Stimulated activated CD8-positive, alpha-beta memory T cell treated with anti-CD3 and anti-CD28 coated beads, Interleukin-12 subunit alpha, Interleukin-12 subunit beta, amount 100 ng/mL, for 24 hours (primary cell): Measurements from ENCODE around the gene CUL3.
"Not testable (repeated sequence)": the region's sequence is repeated elsewhere in the genome, so short reads cannot be mapped to it uniquely, and the experiment has no call there.

Source experiments
- DNase-seq: peaks from one replicate; pipeline ENCODE4 v3.0.0-alpha.2; 2020; ENCODE audit errors: extremely low read depth

CUL3 gene

DNA sequence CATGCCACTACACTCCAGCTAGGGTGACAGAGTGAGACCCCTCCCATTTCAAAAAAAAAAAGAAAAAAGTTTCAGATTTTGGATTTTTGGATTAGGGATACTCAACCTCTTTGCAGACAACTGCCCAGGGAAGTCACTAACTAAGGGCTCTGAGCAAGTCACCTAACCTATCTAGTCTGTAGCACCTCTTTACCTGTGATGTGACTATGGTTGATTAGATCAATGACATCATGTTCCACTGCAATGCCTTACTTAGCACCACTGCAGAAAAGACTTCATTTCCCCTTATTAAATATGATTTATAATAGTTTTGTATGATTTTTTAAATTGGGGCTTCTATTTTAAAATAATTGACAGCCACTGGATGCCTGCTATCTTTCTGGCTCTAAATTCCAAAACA lies 41.2 kb downstream of the CUL3 start:
- no peak for DNase-seq

DNA sequence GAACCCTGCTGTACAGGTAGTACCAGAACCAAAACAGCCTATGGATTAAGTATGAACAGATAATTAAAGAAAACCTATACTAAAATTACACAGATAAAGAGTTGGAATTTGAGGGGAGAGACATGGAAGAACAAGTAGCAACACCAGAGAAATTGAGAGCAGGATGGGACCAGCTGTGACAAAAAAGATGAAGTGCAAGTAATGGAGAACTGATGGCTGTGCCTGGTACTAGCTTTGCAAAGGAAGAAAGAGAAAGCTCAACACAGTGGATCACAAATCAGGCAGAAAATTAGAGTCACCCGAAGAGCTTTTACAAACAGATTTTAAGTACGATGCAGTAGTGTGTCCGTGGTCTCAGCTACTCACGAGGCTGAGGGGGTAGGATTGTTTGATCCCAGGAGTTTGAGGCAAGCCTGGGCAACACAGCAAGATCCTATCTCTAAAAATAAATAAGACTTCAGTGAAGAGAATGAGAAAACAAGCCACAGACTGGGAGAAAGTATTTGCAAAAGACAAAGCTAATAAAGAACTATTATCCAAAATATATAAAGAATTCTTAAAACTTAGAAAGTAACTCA lies 46.5 kb downstream of the CUL3 start:
- DNase-seq, result no peak

DNA sequence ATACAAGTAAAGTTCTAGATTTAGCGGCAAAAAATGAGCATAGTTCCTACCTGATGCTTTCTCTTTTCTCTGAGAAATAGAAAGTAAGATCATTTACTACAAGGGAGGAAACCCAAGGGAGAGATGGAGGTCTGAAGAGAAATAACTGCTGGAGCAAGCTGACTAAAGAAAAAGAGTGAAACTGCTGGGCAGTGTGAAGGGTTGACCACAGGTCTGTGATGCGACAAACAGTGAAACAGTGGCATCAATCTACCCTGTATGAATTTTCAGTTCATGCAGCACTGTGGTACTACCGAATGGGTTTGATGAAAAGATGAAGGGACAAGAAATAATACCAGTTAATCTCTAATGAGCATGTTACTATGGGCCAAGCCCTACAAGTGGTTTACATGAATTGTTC lies 52.2 kb downstream of the CUL3 start:
- DNase-seq, result no peak

DNA sequence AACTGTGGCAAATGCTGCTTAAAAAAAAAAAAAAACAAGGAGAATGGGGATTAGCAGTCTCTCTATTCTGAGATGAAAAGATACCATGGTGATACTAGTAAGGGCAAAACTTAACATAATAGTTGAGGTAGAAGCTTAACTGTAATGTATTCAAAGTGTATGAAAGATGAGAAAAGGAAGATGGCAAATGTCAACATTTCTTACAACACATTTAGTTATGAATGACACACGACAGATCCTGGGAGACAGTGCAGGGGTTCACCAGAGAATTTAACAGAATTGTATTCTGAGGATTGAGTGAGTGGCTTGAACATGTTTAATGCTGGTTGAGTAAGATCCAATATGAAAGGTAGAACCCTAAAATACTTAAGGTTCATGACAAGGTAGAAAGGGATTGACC lies 52.7 kb downstream of the CUL3 start:
- no peak for DNase-seq

DNA sequence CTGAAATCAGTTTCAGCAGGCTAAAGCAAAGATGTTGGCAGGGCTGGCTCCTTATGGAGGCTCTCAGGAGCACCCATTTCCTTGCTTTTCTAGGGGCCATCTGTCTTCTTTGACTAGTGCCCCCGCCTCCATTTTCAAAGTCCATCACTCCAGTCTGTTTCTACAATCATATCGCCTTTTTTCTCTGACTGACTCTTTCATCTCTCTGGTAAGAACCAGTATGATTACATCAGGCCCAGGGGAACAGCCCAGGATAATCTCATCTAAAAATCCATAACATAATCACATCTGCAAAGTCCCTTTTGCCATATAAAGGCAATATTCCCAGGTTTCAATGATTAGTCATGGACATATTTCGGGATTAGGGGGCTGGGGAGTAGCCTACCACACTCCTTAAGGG lies 57.0 kb downstream of the CUL3 start:
- DNase-seq, result no peak

DNA sequence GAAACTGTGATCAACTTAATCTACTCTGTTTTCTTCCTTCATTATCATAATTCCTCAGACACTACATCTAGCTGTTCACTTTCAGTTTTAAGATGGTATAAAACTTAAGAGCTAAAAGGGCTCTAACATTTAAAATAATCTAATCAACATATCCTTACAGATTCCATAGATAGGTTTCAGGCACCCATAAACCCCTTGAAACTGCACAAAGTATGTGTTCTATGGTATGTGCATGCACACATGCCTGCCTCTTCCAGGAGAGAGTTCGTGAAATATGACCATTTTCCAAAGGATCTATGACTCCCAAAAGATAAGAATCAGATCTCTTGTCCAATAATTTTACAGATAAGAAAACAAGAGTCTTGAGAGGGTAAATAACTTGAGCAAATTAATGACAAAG lies 59.4 kb downstream of the CUL3 start:
- no peak for DNase-seq

DNA sequence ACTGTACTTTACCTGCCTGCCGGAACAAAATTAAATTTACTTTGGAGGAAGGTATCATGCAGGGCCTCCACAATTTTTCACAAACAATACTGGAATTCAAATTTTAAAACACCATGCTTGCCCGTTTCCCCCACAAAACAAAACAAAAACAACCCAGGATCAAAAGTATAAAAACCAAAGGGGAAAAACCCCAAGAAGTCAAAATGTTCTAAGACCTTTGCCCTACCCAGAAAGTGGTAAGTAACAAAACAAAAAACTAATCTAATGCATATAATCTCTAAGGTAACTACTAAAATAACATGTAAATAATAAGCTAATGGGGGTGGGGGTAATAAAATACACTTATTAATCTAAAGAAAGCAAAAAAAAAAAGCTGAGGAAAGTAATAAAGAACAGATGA lies 60.5 kb downstream of the CUL3 start:
- DNase-seq, result no peak

DNA sequence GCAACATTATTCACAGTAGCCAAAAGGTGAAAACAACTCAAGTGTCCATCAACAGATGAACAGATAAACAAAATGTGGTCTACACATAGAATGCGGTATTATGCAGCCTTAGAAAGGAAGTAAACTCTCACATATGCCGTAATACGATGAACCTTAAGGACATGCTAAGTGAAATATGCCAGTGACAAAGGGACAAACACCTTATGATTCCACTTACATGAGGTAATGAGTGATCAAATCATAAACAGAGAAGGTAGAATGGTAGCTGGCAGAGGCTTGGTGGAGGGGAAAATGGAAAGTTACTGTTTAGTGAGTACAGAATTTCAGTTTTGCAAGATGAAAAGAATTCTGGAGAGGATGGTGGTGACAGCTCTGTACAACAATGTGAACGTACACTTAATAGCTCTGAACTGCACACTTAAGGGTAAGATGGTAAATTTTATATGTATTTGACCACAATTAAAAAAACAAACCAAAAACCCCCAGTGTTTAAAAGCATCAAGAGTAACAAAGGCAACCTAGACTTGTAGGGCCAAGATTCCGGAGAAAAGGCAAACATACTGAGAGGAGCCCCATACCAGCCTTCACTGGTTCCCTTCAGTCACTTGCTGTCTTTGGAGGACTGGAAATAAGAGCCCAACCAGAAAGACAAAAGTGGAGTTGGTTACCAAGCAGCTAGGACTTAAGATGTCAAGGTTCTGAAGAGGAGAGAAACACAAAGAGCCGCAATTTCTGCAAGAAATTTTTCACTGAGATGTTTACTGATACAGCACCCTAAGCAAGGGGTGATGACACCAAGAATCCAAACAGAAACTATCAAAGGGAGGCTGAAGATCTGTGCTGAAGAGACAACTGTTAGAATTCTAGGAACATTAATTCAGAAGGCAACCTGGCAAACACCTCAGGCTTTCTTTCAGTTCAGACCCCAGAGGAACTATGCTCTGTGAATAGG lies 61.3 kb downstream of the CUL3 start:
- DNase-seq, result no peak

DNA sequence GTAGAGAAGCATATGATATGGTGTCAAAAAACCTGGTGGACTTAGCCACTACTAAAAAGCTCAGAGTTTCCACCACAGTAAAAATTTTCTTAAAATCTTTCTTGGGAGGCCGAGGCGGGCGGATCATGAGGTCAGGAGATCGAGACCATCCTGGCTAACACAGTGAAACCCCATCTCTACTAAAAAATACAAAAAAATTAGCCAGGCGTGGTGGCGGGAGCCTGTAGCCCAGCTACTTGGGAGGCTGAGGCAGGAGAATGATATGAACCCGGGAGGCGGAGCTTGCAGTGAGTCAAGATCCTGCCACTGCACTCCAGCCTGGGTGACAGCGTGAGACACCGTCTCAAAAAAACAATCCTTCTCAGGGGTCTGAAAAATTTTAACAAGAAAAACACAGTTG lies 62.7 kb downstream of the CUL3 start:
- DNase-seq, result not testable (repeated sequence)

DNA sequence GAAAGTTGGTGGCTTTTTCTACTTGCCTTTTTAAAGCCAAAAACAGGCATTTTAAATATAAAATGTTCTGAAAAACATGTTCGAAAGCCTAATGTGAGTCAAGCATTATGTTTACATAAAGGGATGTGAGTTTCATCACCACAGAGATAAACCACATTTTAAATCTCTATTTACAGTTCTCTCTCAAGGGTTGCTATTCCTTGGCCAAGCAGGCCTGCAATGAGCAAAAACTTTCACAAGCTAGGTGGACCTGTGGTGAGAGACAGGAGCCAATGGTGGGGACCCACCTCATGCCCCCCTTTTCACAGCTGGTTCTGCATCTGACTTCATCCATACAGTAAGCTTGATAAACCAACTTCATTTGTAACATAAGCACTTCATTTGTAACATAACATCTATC lies 65.1 kb downstream of the CUL3 start:
- DNase-seq, result no peak

DNA sequence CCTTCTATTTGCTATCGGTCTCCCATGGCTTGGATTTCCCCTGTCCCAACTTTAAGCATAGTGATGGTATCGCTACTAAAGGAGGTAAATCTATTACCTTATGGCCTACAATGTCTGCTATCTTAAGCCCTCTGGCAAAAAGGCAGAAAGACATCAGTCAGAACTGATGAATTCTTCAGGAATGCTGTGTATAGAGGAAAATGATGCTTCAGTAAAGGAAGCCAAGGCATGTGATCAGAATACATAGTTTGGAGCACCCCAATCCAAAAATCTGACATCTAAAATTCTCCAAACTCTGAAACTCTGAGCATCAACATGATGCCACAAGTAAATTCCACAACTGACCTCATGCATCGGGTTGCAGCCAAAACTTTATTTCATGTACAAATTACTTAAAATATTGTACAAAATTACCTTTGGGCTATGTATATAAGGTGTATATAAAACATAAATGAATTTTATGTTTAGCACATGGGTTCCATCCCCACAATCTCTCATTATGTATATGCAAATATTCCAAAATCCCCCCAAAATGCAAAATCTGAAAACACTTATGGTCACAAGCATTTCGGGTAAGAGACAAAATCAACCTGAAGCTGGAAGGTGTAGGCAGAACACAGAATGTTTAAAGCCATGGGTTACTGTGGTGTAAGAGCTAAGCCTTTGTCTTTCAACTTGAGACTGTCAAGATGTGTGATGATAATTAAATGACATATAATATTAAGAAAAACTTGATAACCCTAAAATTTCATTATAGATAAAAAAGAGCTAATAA lies 66.2 kb downstream of the CUL3 start:
- DNase-seq, result no peak

DNA sequence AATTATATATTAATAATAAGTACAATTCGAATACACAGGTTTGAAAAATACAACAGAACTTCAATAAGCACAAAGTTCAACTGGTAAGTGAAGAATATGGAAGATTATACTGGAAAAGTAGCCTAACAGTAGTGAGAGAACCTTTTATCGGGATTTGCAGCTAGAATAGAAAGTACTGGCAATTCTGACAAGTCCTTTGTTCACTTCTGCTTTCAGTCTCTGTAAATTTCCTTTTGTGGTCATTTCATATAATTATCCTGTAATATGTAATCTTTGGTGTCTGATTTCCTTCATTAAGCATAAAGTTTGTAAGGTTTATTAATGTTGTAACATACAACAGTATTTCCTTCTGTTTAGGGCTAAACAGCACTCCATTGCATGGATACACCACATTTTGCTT lies 67.2 kb downstream of the CUL3 start:
- no peak for DNase-seq

DNA sequence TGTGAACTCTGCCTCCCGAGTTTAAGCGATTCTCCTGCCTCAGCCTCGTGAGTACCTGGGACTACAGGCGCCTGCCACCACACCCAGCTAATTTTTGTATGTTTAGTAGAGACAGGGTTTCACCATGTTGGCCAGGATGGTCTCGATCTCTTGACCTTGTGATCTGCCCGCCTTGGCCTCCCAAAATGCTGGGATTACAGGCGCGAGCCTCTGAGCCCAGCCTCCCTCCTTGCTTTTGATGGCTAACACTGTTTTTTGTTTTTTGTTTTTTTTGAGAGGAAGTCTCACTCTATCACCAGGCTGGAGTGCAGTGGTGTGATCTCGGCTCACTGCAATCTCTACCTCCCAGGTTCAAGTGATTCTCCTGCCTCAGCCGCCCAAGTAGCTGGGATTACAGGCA lies 68.8 kb downstream of the CUL3 start:
- not testable (repeated sequence) for DNase-seq

DNA sequence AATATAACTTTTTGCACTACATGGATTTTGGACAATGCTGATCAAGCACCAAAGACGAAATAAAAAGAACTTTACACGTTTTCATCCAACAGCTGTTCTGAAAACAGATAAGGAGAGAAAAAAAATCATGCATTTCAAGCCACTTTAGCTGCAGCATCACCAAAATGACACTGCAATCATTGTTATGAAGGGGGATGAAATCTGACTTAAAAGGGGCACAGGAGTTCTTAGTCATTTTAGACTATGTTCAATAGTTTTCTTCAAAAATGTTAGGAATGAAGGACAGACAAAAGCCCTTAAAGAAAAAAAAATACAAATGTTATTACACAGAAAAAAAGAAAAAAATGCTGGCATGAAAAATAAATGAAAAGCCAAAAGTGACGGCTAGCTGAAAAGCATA lies 71.2 kb downstream of the CUL3 start:
- no peak for DNase-seq

DNA sequence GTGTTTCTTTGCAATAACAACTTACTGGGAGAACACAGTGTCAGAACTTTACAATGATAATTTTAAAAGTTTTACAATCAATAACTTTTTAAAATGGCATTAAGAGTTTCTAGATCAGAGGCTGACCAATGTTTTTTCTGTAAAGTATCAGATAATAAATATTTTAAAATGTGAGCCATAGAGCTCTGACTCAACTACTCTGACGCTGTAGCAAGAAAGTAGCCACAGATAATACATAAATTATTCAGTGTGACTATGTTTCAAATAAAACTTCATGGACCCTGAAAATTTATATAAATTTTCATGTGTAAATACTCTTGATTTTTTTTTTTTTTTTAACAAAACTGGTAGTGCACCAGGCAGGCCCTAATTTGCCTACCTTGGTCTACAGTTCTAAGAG lies 77.4 kb downstream of the CUL3 start:
- no peak for DNase-seq

DNA sequence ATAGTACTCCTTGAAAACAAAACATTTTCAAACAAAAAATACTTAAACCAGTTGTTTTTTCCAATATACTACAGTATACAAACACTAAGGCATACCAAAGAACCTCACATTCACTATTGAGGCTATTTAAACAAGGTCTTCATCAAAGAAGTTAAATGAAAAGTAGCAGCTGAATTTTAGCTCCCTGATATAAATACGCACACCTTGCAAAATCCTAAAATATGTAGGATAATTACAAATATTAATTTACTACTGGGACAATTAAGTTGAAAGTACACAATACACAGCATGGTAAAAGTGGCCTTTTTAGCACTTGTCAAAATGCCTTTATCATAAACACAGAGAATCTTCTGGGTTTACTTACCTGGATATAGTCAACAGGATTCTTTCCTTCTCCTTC lies 78.7 kb downstream of the CUL3 start:
- DNase-seq, result no peak

DNA sequence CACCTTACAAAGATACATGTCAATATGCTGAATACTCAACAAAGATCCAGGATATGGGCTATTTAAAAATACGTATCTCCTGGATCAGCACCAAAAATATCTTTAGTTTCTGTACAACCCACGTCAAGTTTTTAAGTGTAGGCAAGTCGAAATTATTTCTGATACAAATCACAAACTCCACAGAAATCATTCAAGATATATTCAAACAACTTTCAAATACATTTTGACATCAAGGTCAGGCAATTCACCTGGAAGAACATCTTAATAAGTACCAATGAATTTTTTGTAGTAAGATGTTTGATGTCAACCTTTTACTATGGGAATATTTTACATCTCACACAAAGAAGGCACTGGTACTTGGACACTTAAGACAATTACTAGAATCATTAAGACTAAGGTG lies 86.2 kb downstream of the CUL3 start:
- DNase-seq, result no peak

DNA sequence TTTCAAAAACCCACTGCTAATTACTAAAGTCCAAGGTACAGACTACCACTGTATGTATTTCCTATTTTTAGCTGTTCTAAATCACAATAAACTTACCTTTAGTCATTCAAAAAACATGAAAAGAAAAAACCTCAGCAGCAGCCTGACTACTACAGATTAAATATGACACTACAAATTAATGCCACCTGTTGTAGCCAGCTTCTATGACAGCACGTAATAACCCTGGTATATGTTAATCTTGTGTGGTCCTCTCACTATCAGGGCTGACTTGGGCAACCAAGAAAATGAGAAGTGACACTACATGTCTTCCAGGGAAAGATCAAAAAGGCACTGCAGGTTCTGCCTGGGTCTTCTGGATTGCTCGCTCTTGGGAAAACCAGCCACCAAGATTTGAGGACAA lies 92.6 kb downstream of the CUL3 start:
- DNase-seq, result no peak

DNA sequence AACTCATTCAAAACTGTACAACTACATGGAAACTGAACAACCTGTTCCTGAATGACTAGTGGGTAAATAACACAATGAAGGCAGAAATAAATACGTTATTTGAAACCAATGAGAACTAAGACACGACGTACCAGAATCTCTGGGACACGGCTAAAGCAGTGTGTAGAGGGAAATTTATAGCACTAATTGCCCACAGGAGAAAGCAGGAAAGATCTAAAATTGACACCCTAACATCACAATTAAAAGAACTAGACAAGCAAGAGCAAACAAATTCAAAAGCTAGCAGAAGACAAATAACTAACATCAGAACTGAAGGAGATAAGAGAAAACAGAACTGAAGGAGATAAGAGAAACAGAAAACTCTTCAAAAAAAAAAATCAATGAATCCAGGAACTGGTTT lies 97.2 kb downstream of the CUL3 start:
- not testable (repeated sequence) for DNase-seq

DNA sequence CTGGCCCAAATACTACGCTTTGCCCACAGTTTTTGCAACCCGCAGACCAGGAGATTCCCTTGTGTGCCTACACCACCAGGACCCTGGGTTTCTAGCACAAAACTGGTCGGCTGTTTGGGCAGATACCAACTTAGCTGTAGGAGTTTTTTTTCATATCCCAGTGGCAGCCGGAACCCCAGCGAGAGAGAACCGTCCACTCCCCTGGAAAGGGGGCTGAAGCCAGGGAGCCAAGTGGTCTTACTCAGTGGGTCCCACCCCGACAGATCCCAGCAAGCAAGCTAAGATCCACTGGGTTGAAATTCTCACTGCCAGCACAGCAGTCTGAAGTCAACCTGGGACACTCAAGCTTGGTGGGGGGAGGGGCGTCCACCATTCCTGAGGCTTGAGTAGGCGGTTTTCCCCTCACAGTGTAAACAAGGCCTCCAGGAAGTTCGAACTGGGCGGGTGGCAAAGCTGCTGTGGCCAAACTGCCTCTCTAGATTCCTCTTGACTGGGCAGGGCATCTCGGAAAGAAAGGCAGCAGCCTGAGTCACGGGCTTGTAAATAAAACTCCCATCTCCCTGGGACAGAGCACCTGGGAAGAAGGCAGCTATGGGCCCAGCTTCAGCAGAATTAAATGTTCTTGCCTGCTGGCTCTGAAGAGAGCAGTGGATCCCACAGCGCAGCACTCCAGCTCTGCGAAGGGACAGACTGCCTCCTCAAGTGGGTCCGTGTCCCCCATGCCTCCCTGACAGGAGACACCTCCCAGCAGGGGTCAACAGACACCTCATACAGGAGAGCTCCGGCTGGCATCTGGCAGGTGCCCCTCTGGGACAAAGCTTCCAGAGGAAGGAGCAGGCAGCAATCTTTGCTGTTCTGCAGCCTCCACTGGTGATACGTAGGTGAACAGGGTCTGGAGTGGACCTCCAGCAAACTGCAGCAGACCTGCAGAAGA lies 99.8 kb downstream of the CUL3 start:
- not testable (repeated sequence) for DNase-seq

DNA sequence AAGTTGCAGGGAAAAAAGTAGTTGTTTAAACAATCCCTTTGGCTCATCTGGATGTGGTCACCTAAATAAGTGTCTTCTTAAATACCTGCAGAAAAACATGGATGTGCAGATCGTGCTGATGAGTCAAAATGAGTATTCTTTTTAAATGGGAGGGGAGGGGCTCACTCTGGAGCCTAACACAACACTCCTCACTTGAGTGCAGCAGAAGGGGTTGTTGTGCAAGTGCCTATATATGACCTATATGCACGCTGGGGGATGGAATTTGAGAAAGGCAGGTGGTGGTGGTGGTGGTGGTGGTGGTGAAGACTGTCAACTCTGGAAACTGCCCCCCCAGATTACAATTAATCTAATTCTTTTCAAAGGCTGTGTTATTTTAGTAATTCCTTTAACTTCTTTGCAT lies 105.3 kb downstream of the CUL3 start:
- DNase-seq, result no peak

DNA sequence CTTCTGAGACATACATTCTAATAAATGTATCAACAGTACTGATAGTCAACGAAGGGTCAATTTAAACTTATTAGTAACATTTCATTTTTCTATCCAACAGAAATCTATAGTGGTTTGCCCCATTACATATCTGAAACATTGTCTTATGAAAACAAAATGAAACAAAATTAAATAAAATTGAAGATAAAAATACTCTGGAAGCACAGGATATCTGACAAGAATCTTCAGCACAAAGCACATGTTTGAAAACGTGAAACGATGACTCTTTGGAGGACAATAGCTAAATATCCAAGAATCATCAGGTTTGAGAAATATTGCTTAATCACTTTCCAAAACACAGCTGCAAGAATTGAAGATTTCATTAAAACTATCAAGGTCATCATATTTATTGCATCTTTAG lies 112.3 kb downstream of the CUL3 start:
- DNase-seq, result no peak
